ENCODE data around the gene AVPR2. TPM values are rescaled to one million over a fixed set of nuclear protein-coding genes. Genes with fewer than 3 reads are reported as not detected.

AVPR2 gene
- total and polyA plus RNA-seq, 10 of the 15 experiments (the other 5 are each of a cell fraction or from before 2014, with no cell fraction given): 0.12 to 0.37 TPM; not detected in 8

DNA sequence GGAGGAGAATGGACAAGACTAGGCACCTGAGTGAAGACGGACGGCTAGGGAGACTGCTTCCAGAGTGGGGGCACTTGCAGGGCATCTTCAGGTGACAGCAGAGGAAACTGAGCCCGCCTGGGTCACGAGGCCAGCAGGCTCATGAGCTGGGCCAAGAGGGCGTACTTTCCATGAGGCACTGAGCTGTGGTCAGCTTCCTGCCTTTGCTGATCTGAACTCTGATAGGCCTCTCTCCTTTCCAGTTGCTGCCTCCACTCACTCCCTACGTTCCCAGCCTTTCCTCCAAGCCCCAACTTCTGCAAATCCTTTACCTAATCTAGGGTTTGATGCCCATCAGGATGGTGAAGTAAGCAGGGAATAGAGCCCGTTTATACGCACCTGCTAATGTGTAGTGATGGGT is 17.1 kb upstream of the AVPR2 start:
- RAD21 ChIA-PET (ENCODE audit: unreplicated experiment): no interaction called here
- FAIRE-seq (no peak), DNase-seq (ENCODE audit: low read depth, low spot score) (no peak), ATAC-seq (no peak)
- no peaks in the 10 kb centered on the region for H3K4me1 ChIP-seq (ENCODE audit: control insufficient read depth, insufficient read depth, low read length)
- H3K79me2 ChIP-seq (ENCODE audit: control insufficient read depth, insufficient read depth, low read length): no peaks in the 10 kb centered on the region
- no peak overlapping the region for H3K27ac ChIP-seq (ENCODE audit: control insufficient read depth, insufficient read depth)
- no TSS peak for BruUV-seq (replicated peaks)
- in situ Hi-C loops (cut with MboI): no loop called here
- CTCF ChIA-PET: no interaction called here
- no peak overlapping the region for H3K4me3 ChIP-seq
- peaks cover 0 to 2% of the 10 kb centered on the region in 2 experiments; a peak in 3 of 4 replicates for H3K27me3 ChIP-seq (replicated peaks in 1 of 2; ENCODE audit: control insufficient read depth in 2 of 2, insufficient read depth in 2 of 2, low read length in 1 of 2)
- H4K20me1 ChIP-seq (ENCODE audit: control insufficient read depth, insufficient read depth): no peaks in the 10 kb centered on the region
- TF ChIP-seq ZNF384 (IDR thresholded peaks at IDR 0.05; ENCODE audit: borderline replicate concordance, low read depth, low read length): no peak
- TF ChIP-seq POLR2A (IDR thresholded peaks at IDR 0.05; ENCODE audit: low read depth, low read length): no peak
- no peak for TF ChIP-seq RAD21 (IDR thresholded peaks at IDR 0.05; ENCODE audit: insufficient read depth, low read depth, low read length)
- TF ChIP-seq, protein P1, sequence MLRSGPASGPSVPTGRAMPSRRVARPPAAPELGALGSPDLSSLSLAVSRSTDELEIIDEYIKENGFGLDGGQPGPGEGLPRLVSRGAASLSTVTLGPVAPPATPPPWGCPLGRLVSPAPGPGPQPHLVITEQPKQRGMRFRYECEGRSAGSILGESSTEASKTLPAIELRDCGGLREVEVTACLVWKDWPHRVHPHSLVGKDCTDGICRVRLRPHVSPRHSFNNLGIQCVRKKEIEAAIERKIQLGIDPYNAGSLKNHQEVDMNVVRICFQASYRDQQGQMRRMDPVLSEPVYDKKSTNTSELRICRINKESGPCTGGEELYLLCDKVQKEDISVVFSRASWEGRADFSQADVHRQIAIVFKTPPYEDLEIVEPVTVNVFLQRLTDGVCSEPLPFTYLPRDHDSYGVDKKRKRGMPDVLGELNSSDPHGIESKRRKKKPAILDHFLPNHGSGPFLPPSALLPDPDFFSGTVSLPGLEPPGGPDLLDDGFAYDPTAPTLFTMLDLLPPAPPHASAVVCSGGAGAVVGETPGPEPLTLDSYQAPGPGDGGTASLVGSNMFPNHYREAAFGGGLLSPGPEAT (IDR thresholded peaks at IDR 0.05; ENCODE audit: low read depth): no peak
- no peak for TF ChIP-seq KLF5 (IDR thresholded peaks at IDR 0.05; ENCODE audit: partially characterized antibody)
- no peak for TF ChIP-seq HCFC1 (IDR thresholded peaks at IDR 0.05; ENCODE audit: low read length)
- TF ChIP-seq SMARCA5 (IDR thresholded peaks at IDR 0.05): no peak
- no peak for TF ChIP-seq FOXM1 (IDR thresholded peaks at IDR 0.05; ENCODE audit: low read depth, low read length)
- TF ChIP-seq, protein P2, sequence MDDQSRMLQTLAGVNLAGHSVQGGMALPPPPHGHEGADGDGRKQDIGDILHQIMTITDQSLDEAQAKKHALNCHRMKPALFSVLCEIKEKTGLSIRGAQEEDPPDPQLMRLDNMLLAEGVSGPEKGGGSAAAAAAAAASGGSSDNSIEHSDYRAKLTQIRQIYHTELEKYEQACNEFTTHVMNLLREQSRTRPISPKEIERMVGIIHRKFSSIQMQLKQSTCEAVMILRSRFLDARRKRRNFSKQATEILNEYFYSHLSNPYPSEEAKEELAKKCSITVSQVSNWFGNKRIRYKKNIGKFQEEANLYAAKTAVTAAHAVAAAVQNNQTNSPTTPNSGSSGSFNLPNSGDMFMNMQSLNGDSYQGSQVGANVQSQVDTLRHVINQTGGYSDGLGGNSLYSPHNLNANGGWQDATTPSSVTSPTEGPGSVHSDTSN (IDR thresholded peaks at IDR 0.05; ENCODE audit: insufficient replicate concordance, low read depth, low read length): no peak
- TF ChIP-seq KDM1A (IDR thresholded peaks at IDR 0.05; ENCODE audit: borderline replicate concordance): no peak
- TF ChIP-seq, protein P3, sequence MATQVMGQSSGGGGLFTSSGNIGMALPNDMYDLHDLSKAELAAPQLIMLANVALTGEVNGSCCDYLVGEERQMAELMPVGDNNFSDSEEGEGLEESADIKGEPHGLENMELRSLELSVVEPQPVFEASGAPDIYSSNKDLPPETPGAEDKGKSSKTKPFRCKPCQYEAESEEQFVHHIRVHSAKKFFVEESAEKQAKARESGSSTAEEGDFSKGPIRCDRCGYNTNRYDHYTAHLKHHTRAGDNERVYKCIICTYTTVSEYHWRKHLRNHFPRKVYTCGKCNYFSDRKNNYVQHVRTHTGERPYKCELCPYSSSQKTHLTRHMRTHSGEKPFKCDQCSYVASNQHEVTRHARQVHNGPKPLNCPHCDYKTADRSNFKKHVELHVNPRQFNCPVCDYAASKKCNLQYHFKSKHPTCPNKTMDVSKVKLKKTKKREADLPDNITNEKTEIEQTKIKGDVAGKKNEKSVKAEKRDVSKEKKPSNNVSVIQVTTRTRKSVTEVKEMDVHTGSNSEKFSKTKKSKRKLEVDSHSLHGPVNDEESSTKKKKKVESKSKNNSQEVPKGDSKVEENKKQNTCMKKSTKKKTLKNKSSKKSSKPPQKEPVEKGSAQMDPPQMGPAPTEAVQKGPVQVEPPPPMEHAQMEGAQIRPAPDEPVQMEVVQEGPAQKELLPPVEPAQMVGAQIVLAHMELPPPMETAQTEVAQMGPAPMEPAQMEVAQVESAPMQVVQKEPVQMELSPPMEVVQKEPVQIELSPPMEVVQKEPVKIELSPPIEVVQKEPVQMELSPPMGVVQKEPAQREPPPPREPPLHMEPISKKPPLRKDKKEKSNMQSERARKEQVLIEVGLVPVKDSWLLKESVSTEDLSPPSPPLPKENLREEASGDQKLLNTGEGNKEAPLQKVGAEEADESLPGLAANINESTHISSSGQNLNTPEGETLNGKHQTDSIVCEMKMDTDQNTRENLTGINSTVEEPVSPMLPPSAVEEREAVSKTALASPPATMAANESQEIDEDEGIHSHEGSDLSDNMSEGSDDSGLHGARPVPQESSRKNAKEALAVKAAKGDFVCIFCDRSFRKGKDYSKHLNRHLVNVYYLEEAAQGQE (IDR thresholded peaks at IDR 0.05; ENCODE audit: low read depth, low read length): no peak
- TF ChIP-seq RAD51 (IDR thresholded peaks at IDR 0.05): no peak
- TF ChIP-seq BMI1 (IDR thresholded peaks at IDR 0.05; ENCODE audit: borderline replicate concordance): no peak
- no peak for TF ChIP-seq TCF7 (IDR thresholded peaks at IDR 0.05; ENCODE audit: borderline replicate concordance)
- TF ChIP-seq MXI1 (IDR thresholded peaks at IDR 0.05; ENCODE audit: low read depth, low read length): no peak
- intact Hi-C loops (cut with micrococcal nuclease; ENCODE audit: unreplicated experiment): no loop called here
- SMC1A ChIA-PET (ENCODE audit: uncharacterized antibody, unreplicated experiment): no interaction called here
- H3K36me3 ChIP-seq (ENCODE audit: control insufficient read depth in 2 of 2, insufficient read depth in 2 of 2, low read length in 1 of 2): no peaks in the 10 kb centered on the region
- H3K4me2 ChIP-seq (ENCODE audit: control insufficient read depth, insufficient read depth): no peak overlapping the region
- no peaks in the 10 kb centered on the region for H3K9me3 ChIP-seq (replicated peaks; ENCODE audit: control insufficient read depth, insufficient read depth, low read length)
- POLR2A ChIA-PET: no interaction called here
- no peak overlapping the region for H3K9ac ChIP-seq (ENCODE audit: control insufficient read depth, insufficient read depth, low read length)
- no peak overlapping the region for H2AFZ ChIP-seq (ENCODE audit: control insufficient read depth, low read depth, low read length)
- 37% methylated on average over 8 of the region's 8 CpGs for WGBS (ENCODE audit: insufficient coverage, insufficient replicate concordance, low lambda C conversion rate, missing lambda C conversion rate)
